Gastroesophageal sphincter (tissue), 3 donors: ENCODE data around the gene GPR37L1.

ENCODE experiments used
- CTCF ChIP-seq, 4 experiments: fragments of 200-600 bp in 2 of 4; fragments of 450-650 bp in 2 of 4; sonication (generic) in 1 of 4; IDR thresholded peaks; one replicate each; pipeline ENCODE4 v1.5.1; 2017 to 2019; ENCODE audit warnings: antibody characterized with exemption in 4 of 4, mild to moderate bottlenecking in 2 of 4, moderate library complexity in 2 of 4
- EP300 ChIP-seq: sonication (generic); formaldehyde crosslinking; IDR thresholded peaks from one replicate; pipeline ENCODE4 v1.6.1; 2017; ENCODE audit warnings: antibody characterized with exemption, mild to moderate bottlenecking
- POLR2A ChIP-seq, 2 donors: fragments of 450-650 bp; IDR thresholded peaks; one replicate each; pipeline ENCODE4 v1.6.1; 2017; ENCODE audit warnings: antibody characterized with exemption in 2 of 2, mild to moderate bottlenecking in 2 of 2, moderate library complexity in 1 of 2

GRCh38 chr1:202159534-202160371 is 37.0 kb downstream of the GPR37L1 start:
- TF ChIP-seq POLR2A (IDR thresholded peaks at IDR 0.05): no peak
- TF ChIP-seq CTCF (IDR thresholded peaks at IDR 0.05): no peak
- TF ChIP-seq EP300: no peak
